Measurements from ENCODE around the gene ALAD.

Gene ALAD

GRCh38 chr9:113364951-113365350 lies 36.1 kb downstream of the ALAD start:
- FAIRE-seq (no peak), DNase-seq (ENCODE audit: insufficient read length, low spot score) (no peak)
- TF ChIP-seq POLR2AphosphoS5 (IDR thresholded peaks at IDR 0.05; ENCODE audit: low read depth, low read length) = no peak
- TF ChIP-seq POU2F2 (IDR thresholded peaks at IDR 0.05; ENCODE audit: low read depth, low read length) = no peak
- TF ChIP-seq TAF1 (IDR thresholded peaks at IDR 0.05; ENCODE audit: low read depth, low read length) = no peak

GRCh38 chr9:113363336-113363735 lies 37.7 kb downstream of the ALAD start:
- FAIRE-seq (no peak), DNase-seq (ENCODE audit: insufficient read length, low spot score) (no peak)
- TF ChIP-seq PAX5 (IDR thresholded peaks at IDR 0.05; ENCODE audit: insufficient read depth, low read length, severe bottlenecking) = no peak
- TF ChIP-seq POLR2A (IDR thresholded peaks at IDR 0.05; ENCODE audit: low read depth, low read length) = no peak
- TF ChIP-seq SPI1 (IDR thresholded peaks at IDR 0.05; ENCODE audit: low read depth, low read length) = no peak
- TF ChIP-seq POLR2AphosphoS5 (IDR thresholded peaks at IDR 0.05; ENCODE audit: low read depth, low read length) = no peak
- TF ChIP-seq POU2F2 (IDR thresholded peaks at IDR 0.05; ENCODE audit: low read depth, low read length) = no peak
- no peak for TF ChIP-seq TAF1 (IDR thresholded peaks at IDR 0.05; ENCODE audit: low read depth, low read length)

DNA sequence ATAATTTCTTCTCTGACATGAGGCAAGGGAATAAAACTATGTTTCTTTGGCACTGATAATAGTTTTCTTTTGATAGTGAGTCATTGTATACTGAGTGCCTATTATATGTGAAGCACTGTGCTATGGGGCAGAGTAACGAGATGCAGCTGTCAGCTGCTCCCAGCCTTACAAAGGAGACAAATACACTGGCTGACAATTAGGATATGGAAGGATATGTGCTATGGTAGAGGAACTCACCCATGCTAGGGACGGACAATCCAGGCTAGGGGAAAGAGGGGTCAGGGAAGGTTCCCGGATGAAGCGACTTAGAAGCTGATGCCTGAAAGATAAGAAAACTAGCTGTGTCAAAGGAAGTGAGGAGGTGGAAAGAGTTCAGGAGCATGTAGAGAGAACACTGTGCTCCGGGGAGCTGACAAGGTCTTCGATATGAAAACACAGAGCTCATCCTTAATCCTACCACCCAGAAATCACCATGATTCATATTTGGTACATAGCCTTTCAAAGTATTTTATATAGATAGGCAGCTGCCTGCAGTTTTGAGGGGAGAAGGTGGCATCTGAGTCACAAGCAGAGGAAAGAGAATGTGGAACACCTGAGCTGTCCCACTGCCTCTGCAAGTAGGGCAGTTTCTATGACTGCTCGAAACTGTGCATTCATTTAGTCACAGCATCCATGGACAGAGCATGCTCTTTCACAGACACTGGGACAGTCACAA lies 39.6 kb downstream of the ALAD start:
- DNase-seq (ENCODE audit: insufficient read length, low spot score) (no peak), FAIRE-seq (no peak)
- TF ChIP-seq PAX5 (IDR thresholded peaks at IDR 0.05; ENCODE audit: insufficient read depth, low read length, severe bottlenecking) = no peak
- no peak for TF ChIP-seq POU2F2 (IDR thresholded peaks at IDR 0.05; ENCODE audit: low read depth, low read length)
- no peak for TF ChIP-seq POLR2A (IDR thresholded peaks at IDR 0.05; ENCODE audit: low read depth, low read length)
- no peak for TF ChIP-seq SPI1 (IDR thresholded peaks at IDR 0.05; ENCODE audit: low read depth, low read length)
- TF ChIP-seq POLR2AphosphoS5 (IDR thresholded peaks at IDR 0.05; ENCODE audit: low read depth, low read length) = no peak
- no peak for TF ChIP-seq TAF1 (IDR thresholded peaks at IDR 0.05; ENCODE audit: low read depth, low read length)

DNA sequence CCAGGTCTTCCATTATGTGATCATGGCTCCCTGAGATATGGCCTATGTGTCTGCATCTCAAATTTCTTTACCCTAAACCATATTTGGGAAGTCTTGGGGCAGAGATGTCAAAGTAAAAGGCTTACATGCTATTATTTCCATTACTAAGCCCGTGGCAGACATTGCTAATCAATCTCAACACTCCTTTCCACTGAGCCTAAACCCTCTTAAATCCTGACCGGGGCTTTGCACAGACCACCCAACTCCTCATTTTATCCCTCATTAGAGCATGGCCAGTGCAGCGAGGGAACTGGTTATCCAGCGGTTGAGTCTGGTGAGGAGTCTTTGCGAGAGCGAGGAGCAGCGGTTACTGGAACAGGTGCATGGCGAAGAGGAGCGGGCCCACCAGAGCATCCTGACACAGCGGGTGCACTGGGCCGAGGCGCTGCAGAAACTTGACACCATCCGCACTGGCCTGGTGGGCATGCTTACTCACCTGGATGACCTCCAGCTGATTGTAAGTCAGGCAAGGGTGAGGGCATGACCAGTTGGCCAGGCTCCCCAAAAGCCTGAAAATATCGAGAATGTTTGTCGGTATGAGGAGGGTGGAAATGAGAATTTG lies 40.7 kb downstream of the ALAD start:
- DNase-seq (ENCODE audit: insufficient read length, low spot score) (no peak), FAIRE-seq (no peak)
- TF ChIP-seq POLR2AphosphoS5 (IDR thresholded peaks at IDR 0.05; ENCODE audit: low read depth, low read length) = no peak
- TF ChIP-seq POU2F2 (IDR thresholded peaks at IDR 0.05; ENCODE audit: low read depth, low read length) = no peak
- TF ChIP-seq POLR2A (IDR thresholded peaks at IDR 0.05; ENCODE audit: low read depth, low read length) = no peak
- TF ChIP-seq PAX5 (IDR thresholded peaks at IDR 0.05; ENCODE audit: insufficient read depth, low read length, severe bottlenecking) = no peak
- TF ChIP-seq SPI1 (IDR thresholded peaks at IDR 0.05; ENCODE audit: low read depth, low read length) = no peak
- no peak for TF ChIP-seq TAF1 (IDR thresholded peaks at IDR 0.05; ENCODE audit: low read depth, low read length)

DNA sequence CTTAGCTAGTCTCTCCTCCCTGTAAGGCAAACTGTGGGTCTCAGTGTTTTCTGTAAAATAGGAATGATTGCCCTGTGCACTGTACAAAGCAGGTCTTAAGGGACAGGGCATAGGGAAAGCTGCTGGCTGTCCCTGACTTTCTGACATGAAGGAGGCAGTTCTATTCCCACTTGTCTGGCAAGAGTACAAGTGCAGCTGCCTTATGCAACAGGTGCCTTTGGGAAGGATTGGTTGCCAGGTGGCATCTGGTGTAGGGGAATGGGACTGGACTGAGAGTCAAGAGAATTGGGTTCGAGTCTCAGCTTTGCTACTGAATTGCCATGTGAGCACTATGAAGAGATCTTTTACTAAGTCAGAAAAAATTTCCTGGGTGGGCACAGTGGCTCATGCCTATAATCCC lies 41.7 kb downstream of the ALAD start:
- FAIRE-seq (no peak), DNase-seq (ENCODE audit: insufficient read length, low spot score) (no peak)
- TF ChIP-seq POLR2A (IDR thresholded peaks at IDR 0.05; ENCODE audit: low read depth, low read length) (no peak), SPI1 (IDR thresholded peaks at IDR 0.05; ENCODE audit: low read depth, low read length) (no peak), PAX5 (IDR thresholded peaks at IDR 0.05; ENCODE audit: insufficient read depth, low read length, severe bottlenecking) (no peak), POLR2AphosphoS5 (IDR thresholded peaks at IDR 0.05; ENCODE audit: low read depth, low read length) (no peak), POU2F2 (IDR thresholded peaks at IDR 0.05; ENCODE audit: low read depth, low read length) (no peak), TAF1 (IDR thresholded peaks at IDR 0.05; ENCODE audit: low read depth, low read length) (no peak)

GRCh38 chr9:113356686-113357292 lies 44.3 kb downstream of the ALAD start:
- DNase-seq (ENCODE audit: insufficient read length, low spot score) (no peak), FAIRE-seq (no peak)
- TF ChIP-seq POU2F2 (IDR thresholded peaks at IDR 0.05; ENCODE audit: low read depth, low read length) = no peak
- TF ChIP-seq TAF1 (IDR thresholded peaks at IDR 0.05; ENCODE audit: low read depth, low read length) = no peak
- no peak for TF ChIP-seq POLR2A (IDR thresholded peaks at IDR 0.05; ENCODE audit: low read depth, low read length)
- TF ChIP-seq POLR2AphosphoS5 (IDR thresholded peaks at IDR 0.05; ENCODE audit: low read depth, low read length) = no peak
- TF ChIP-seq SPI1 (IDR thresholded peaks at IDR 0.05; ENCODE audit: low read depth, low read length) = no peak
- no peak for TF ChIP-seq PAX5 (IDR thresholded peaks at IDR 0.05; ENCODE audit: insufficient read depth, low read length, severe bottlenecking)

GRCh38 chr9:113355040-113355596 lies 46.0 kb downstream of the ALAD start:
- TF ChIP-seq SPI1 (IDR thresholded peaks at IDR 0.05; ENCODE audit: low read depth, low read length) = no peak
- TF ChIP-seq PAX5 (IDR thresholded peaks at IDR 0.05; ENCODE audit: insufficient read depth, low read length, severe bottlenecking) = no peak
- no peak for TF ChIP-seq POLR2AphosphoS5 (IDR thresholded peaks at IDR 0.05; ENCODE audit: low read depth, low read length)
- TF ChIP-seq POLR2A (IDR thresholded peaks at IDR 0.05; ENCODE audit: low read depth, low read length) = no peak
- TF ChIP-seq POU2F2 (IDR thresholded peaks at IDR 0.05; ENCODE audit: low read depth, low read length) = no peak
- no peak for TF ChIP-seq TAF1 (IDR thresholded peaks at IDR 0.05; ENCODE audit: low read depth, low read length)
- FAIRE-seq (no peak), DNase-seq (ENCODE audit: insufficient read length, low spot score) (no peak)

GRCh38 chr9:113352411-113352810 lies 48.7 kb downstream of the ALAD start:
- DNase-seq (ENCODE audit: insufficient read length, low spot score) (no peak), FAIRE-seq (peak; percentile 9)
- TF ChIP-seq TAF1 (IDR thresholded peaks at IDR 0.05; ENCODE audit: low read depth, low read length) (no peak), POU2F2 (IDR thresholded peaks at IDR 0.05; ENCODE audit: low read depth, low read length) (no peak), POLR2A (IDR thresholded peaks at IDR 0.05; ENCODE audit: low read depth, low read length) (no peak), POLR2AphosphoS5 (IDR thresholded peaks at IDR 0.05; ENCODE audit: low read depth, low read length) (no peak), SPI1 (IDR thresholded peaks at IDR 0.05; ENCODE audit: low read depth, low read length) (no peak), PAX5 (IDR thresholded peaks at IDR 0.05; ENCODE audit: insufficient read depth, low read length, severe bottlenecking) (no peak)

DNA sequence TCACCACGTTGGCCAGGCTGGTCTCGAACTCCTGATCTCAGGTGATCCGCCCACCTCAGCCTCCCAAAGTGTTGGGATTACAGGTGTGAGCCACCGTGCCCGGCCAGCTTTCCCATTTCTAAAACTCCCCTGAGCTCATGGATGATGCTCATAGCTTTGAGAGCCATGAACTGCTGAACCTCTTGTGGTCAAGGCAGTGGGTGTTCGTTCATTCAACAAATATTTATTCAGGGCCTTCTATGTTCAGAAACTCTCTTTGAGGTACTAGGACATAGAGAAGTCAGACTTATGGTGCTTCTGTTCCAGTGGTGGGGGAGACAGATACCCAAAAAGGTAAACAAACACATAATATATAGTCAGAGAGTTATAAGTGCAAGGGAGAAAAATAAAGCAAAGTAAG lies 49.1 kb downstream of the ALAD start:
- FAIRE-seq (no peak), DNase-seq (ENCODE audit: insufficient read length, low spot score) (no peak)

More for the DNA sequence above, 49.1 kb downstream of the ALAD start:
- TF ChIP-seq POLR2AphosphoS5 (IDR thresholded peaks at IDR 0.05; ENCODE audit: low read depth, low read length) (no peak), PAX5 (IDR thresholded peaks at IDR 0.05; ENCODE audit: insufficient read depth, low read length, severe bottlenecking) (no peak), SPI1 (IDR thresholded peaks at IDR 0.05; ENCODE audit: low read depth, low read length) (no peak), POU2F2 (IDR thresholded peaks at IDR 0.05; ENCODE audit: low read depth, low read length) (no peak), TAF1 (IDR thresholded peaks at IDR 0.05; ENCODE audit: low read depth, low read length) (no peak), POLR2A (IDR thresholded peaks at IDR 0.05; ENCODE audit: low read depth, low read length) (no peak)
